Keratinocyte (primary cell): Measurements from ENCODE around the gene SLC12A9.

Experiments used
- CTCF ChIP-seq, 3 experiments: IDR thresholded peaks in 1 of 3; conservative IDR thresholded peaks in 1 of 3; optimal IDR thresholded peaks in 1 of 3; 2 replicates in 2 of 3; 3 replicates in 1 of 3; pipeline versions ENCODE3 to v1.5.1; 2011; ENCODE audit warnings: low read length in 3 of 3, mild to moderate bottlenecking in 3 of 3, moderate library complexity in 2 of 3, control low read depth in 1 of 3, inconsistent platforms in 1 of 3; ENCODE audit not compliant: insufficient read depth in 2 of 3; ENCODE audit errors: extremely low read depth in 1 of 3
- EZH2 ChIP-seq: IDR thresholded peaks from one replicate; pipeline ENCODE4 v1.6.1; 2012; ENCODE audit warnings: inconsistent platforms, mild to moderate bottlenecking, low read length, moderate library complexity

GRCh38 chr7:100893910-100894721 lies 41.6 kb downstream of the SLC12A9 start:
- TF ChIP-seq CTCF (optimal IDR thresholded peaks at IDR 0.05 in 1 of 3, IDR thresholded peaks at IDR 0.05 in 1 of 3, conservative IDR thresholded peaks at IDR 0.05 in 1 of 3; ENCODE audit: extremely low read depth in 1 of 3, insufficient read depth in 2 of 3, low read length in 3 of 3) (no peak), EZH2 (no peak)
